Muscle of leg (tissue), 11 donors: ENCODE data around the gene PRELID1. TPM values are rescaled to one million over a fixed set of nuclear protein-coding genes. Genes with fewer than 3 reads are reported as not detected.

Experiments
- DNase-seq: peaks from one replicate; pipeline ENCODE4 v3.0.0; 2013
- H3K27ac ChIP-seq: one replicate; pipeline ENCODE4 v1.5.1; 2013; ENCODE audit warnings: mild to moderate bottlenecking, low read length, control low read depth
- H3K27me3 ChIP-seq: one replicate; pipeline ENCODE4 v1.6.1; 2013; ENCODE audit warnings: low read length; ENCODE audit not compliant: control insufficient read depth, insufficient read depth
- H3K36me3 ChIP-seq: one replicate; pipeline ENCODE4 v1.6.1; 2013; ENCODE audit warnings: low read length; ENCODE audit not compliant: control insufficient read depth, insufficient read depth
- H3K4me1 ChIP-seq: one replicate; pipeline ENCODE4 v1.6.1; 2013; ENCODE audit warnings: low read length; ENCODE audit not compliant: control insufficient read depth, insufficient read depth
- H3K4me3 ChIP-seq: one replicate; pipeline ENCODE4 v1.5.1; 2013; ENCODE audit warnings: low read length, control low read depth
- H3K9me3 ChIP-seq: replicated peaks from 2 replicates; pipeline ENCODE4 v1.6.1; 2013; ENCODE audit warnings: low read depth, low read length; ENCODE audit not compliant: control insufficient read depth
- WGBS: methylation state at CpG from one replicate; pipeline ENCODE4 v1.1.5; 2013; ENCODE audit warnings: missing lambda C conversion rate; ENCODE audit not compliant: insufficient coverage; 5-methylcytosine and 5-hydroxymethylcytosine counted together
- polyA plus RNA-seq, 8 donors: library from polyadenylated mRNA; unstranded; fragments of 120-200 nt; gene quantifications; one replicate each; pipeline versions ENCODE4 v1.2.1 to v1.2.3, GENCODE V29; 2013; ENCODE audit warnings: inconsistent platforms in 1 of 8, low replicate concordance in 1 of 8; ENCODE audit not compliant: insufficient read length in 8 of 8, insufficient read depth in 1 of 8
- total RNA-seq: library from RNA; stranded (reverse); fragments of 120-200 nt; gene quantifications from one replicate; pipeline ENCODE4 v1.2.4, GENCODE V29; 2013

The PRELID1 gene
- total and polyA plus RNA-seq, 9 donors = 63.0 to 94.0 (median 86.2) TPM

- no peak overlapping the region for H3K4me3 ChIP-seq
- DNase-seq = no peak
- no peaks in the 10 kb centered on the region for H3K9me3 ChIP-seq
- WGBS = 38% methylated on average over 1 of the region's 1 CpG
- H3K4me1 ChIP-seq = peaks cover 22% of the 10 kb centered on the region
- H3K27ac ChIP-seq = no peak overlapping the region
- H3K36me3 ChIP-seq = no peaks in the 10 kb centered on the region
- H3K27me3 ChIP-seq = peaks cover 6% of the 10 kb centered on the region
Measured at GRCh38 chr5:177355868-177356168, 52.2 kb downstream of the PRELID1 start.

Other genes with a start within 250 kb of the PRELID1 start
- gene FGFR4, start 216.9 kb upstream of the PRELID1 start, total RNA-seq = 84.8 TPM
- 100 to 1,000 TPM; 123 to 237 (median 177) TPM for gene FGFR4, start 216.9 kb upstream of the PRELID1 start, polyA plus RNA-seq
- gene NSD1, start 170.0 kb upstream of the PRELID1 start, total RNA-seq = 63.6 TPM
- 10 to 100 TPM; 28.2 to 46.9 (median 42.3) TPM for gene NSD1, start 170.0 kb upstream of the PRELID1 start, polyA plus RNA-seq
- gene RAB24, start 80 bp upstream of the PRELID1 start, total RNA-seq = 15.1 TPM
- gene RAB24, start 80 bp upstream of the PRELID1 start, polyA plus RNA-seq = 10 to 100 TPM; 20.3 to 31.9 (median 24.1) TPM
- gene MXD3, start 8.1 kb downstream of the PRELID1 start, total RNA-seq = 18.0 TPM
- gene MXD3, start 8.1 kb downstream of the PRELID1 start, polyA plus RNA-seq = 10 to 100 TPM; 20.5 to 36.7 (median 24.9) TPM
- gene LMAN2, start 47.9 kb downstream of the PRELID1 start, total RNA-seq = 85.3 TPM
- gene LMAN2, start 47.9 kb downstream of the PRELID1 start, polyA plus RNA-seq = 100 to 1,000 TPM in 1 of 8 donors, 10 to 100 TPM in 7; 77.9 to 102 (median 86.3) TPM
- gene RGS14, start 54.1 kb downstream of the PRELID1 start, total RNA-seq = 16.2 TPM
- 10 to 100 TPM; 10.4 to 17.2 (median 12.5) TPM for gene RGS14, start 54.1 kb downstream of the PRELID1 start, polyA plus RNA-seq
- not detected for gene SLC34A1, start 80.6 kb downstream of the PRELID1 start, total RNA-seq
- gene SLC34A1, start 80.6 kb downstream of the PRELID1 start, polyA plus RNA-seq = not detected
- gene PFN3, start 96.9 kb downstream of the PRELID1 start, total RNA-seq = not detected
- not detected for gene PFN3, start 96.9 kb downstream of the PRELID1 start, polyA plus RNA-seq
- 0.27 TPM for gene F12, start 105.8 kb downstream of the PRELID1 start, total RNA-seq
- gene F12, start 105.8 kb downstream of the PRELID1 start, polyA plus RNA-seq = 1 to 10 TPM in 1 of 8 donors, under 1 TPM in 6, not detected in 1; 0.14 to 1.0 (median 0.45) TPM
- 13.8 TPM for gene GRK6, start 122.9 kb downstream of the PRELID1 start, total RNA-seq
- gene GRK6, start 122.9 kb downstream of the PRELID1 start, polyA plus RNA-seq = 10 to 100 TPM; 16.0 to 25.0 (median 19.7) TPM
- gene PRR7, start 143.0 kb downstream of the PRELID1 start, total RNA-seq = 0.93 TPM
- gene PRR7, start 143.0 kb downstream of the PRELID1 start, polyA plus RNA-seq = 1 to 10 TPM in 5 of 8 donors, under 1 TPM in 3; 0.70 to 1.7 (median 1.0) TPM
- 97.3 TPM for gene DBN1, start 169.8 kb downstream of the PRELID1 start, total RNA-seq
- gene DBN1, start 169.8 kb downstream of the PRELID1 start, polyA plus RNA-seq = 100 to 1,000 TPM; 197 to 295 (median 267) TPM
- 97.1 TPM for gene PDLIM7, start 193.8 kb downstream of the PRELID1 start, total RNA-seq
- gene PDLIM7, start 193.8 kb downstream of the PRELID1 start, polyA plus RNA-seq = 100 to 1,000 TPM; 152 to 458 (median 295) TPM
- 2.7 TPM for gene DOK3, start 206.0 kb downstream of the PRELID1 start, total RNA-seq
- gene DOK3, start 206.0 kb downstream of the PRELID1 start, polyA plus RNA-seq = 1 to 10 TPM; 4.2 to 9.9 (median 6.8) TPM
- gene DDX41, start 213.2 kb downstream of the PRELID1 start, total RNA-seq = 49.7 TPM
- 10 to 100 TPM; 44.4 to 69.0 (median 55.9) TPM for gene DDX41, start 213.2 kb downstream of the PRELID1 start, polyA plus RNA-seq